CD4-positive, alpha-beta T cell treated with Interleukin-17A for 4 hours (primary cell): Measurements from ENCODE around the gene AANAT.

ENCODE experiments used
- DNase-seq: peaks from one replicate; pipeline ENCODE4 v3.0.0-alpha.2; 2020; ENCODE audit warnings: mixed read lengths

AANAT gene

GRCh38 chr17:76469076-76469990 is 1.9 kb downstream of the AANAT start:
- no peak for DNase-seq

- DNase-seq: no peak
Measured at GRCh38 chr17:76469991-76470739, 2.8 kb downstream of the AANAT start.

GRCh38 chr17:76471498-76472257 is 4.3 kb downstream of the AANAT start:
- no peak for DNase-seq

GRCh38 chr17:76472258-76472645 is 4.8 kb downstream of the AANAT start:
- no peak for DNase-seq

- no peak for DNase-seq
Measured at GRCh38 chr17:76472726-76473125, 5.3 kb downstream of the AANAT start.

- peak; percentile 30 for DNase-seq
Measured at GRCh38 chr17:76473541-76473985, 6.2 kb downstream of the AANAT start.

GRCh38 chr17:76474238-76474637 is 6.8 kb downstream of the AANAT start:
- DNase-seq: no peak

GRCh38 chr17:76474894-76475293 is 7.5 kb downstream of the AANAT start:
- DNase-seq: no peak

- DNase-seq: no peak
Measured at GRCh38 chr17:76475302-76475701, 7.9 kb downstream of the AANAT start.

- DNase-seq: no peak
Measured at GRCh38 chr17:76476736-76477135, 9.3 kb downstream of the AANAT start.

- DNase-seq: no peak
Measured at GRCh38 chr17:76477576-76477975, 10.2 kb downstream of the AANAT start.

GRCh38 chr17:76478097-76478496 is 10.7 kb downstream of the AANAT start:
- no peak for DNase-seq

GRCh38 chr17:76478730-76479514 is 11.5 kb downstream of the AANAT start:
- no peak for DNase-seq

GRCh38 chr17:76479515-76480060 is 12.2 kb downstream of the AANAT start:
- DNase-seq: no peak

GRCh38 chr17:76480632-76481031 is 13.2 kb downstream of the AANAT start:
- DNase-seq: no peak

- DNase-seq: no peak
Measured at GRCh38 chr17:76481071-76481655, 13.8 kb downstream of the AANAT start.

- DNase-seq: no peak
Measured at GRCh38 chr17:76484228-76484725, 16.9 kb downstream of the AANAT start.

GRCh38 chr17:76485569-76485968 is 18.2 kb downstream of the AANAT start:
- no peak for DNase-seq

GRCh38 chr17:76487451-76488192 is 20.2 kb downstream of the AANAT start:
- no peak for DNase-seq

- no peak for DNase-seq
Measured at GRCh38 chr17:76490112-76490710, 22.8 kb downstream of the AANAT start.
